ENCODE measurements around the gene RNF157.

RNF157 gene

DNA sequence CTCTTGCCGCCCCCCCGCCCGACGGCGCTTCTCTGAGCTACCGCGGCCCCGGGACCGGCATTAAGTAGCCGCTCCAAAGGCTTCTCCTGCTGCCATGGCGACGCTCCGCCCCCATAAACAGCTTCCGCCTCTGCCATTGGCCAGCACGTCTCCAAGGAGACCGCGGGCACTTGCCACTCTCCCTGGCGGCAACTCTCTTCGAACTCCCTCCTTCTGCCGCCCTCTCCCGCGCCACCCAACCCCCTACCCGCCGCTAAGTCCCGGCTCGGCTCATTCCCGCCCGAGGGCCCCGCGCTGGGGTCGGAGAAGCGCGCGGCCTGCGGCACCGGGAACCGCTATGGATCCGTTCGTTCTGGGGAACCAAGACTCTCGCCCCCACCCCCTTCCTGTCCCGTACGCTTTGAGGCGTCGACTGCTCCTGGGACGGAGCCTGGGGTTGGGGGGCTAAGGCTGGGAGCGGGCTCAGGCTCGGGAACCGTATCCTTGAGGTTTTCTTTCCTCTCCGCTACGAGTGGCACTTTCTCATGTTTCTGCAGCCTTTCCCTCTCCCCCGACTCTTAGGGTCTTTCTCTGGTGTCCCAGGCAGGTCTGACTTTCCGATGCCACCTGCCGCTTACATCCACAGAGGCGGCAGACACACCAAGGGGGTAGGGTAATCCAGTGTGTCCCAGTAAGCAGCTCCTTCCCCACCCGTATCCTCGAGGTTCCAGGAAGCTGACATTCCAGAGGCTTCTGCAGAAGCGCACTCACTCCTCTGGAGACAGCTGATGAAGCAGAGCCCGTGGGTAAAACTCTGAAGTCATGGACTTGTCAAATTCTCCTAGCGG is 98.9 kb downstream of the RNF157 start, which contains the start of gene FOXJ1 (continued):
- no peak for TF ChIP-seq ZNF768 (tag by site-specific recombination; IDR thresholded peaks at IDR 0.05)
- peak; percentile 87 for TF ChIP-seq ZNF501 (tag by site-specific recombination; IDR thresholded peaks at IDR 0.05)
- no peak for TF ChIP-seq ZNF274 (IDR thresholded peaks at IDR 0.05; ENCODE audit: low read length)
- TF ChIP-seq ZNF274 (tag by site-specific recombination; IDR thresholded peaks at IDR 0.05; ENCODE audit: borderline replicate concordance) = no peak
- peak; percentile 89 for TF ChIP-seq PRDM1 (tag by site-specific recombination; IDR thresholded peaks at IDR 0.05)
- TF ChIP-seq ZNF777 (tag by site-specific recombination; IDR thresholded peaks at IDR 0.05; ENCODE audit: borderline replicate concordance) = peak; percentile 6; the same call in 1 of the 2 replicates
- TF ChIP-seq, protein P1, sequence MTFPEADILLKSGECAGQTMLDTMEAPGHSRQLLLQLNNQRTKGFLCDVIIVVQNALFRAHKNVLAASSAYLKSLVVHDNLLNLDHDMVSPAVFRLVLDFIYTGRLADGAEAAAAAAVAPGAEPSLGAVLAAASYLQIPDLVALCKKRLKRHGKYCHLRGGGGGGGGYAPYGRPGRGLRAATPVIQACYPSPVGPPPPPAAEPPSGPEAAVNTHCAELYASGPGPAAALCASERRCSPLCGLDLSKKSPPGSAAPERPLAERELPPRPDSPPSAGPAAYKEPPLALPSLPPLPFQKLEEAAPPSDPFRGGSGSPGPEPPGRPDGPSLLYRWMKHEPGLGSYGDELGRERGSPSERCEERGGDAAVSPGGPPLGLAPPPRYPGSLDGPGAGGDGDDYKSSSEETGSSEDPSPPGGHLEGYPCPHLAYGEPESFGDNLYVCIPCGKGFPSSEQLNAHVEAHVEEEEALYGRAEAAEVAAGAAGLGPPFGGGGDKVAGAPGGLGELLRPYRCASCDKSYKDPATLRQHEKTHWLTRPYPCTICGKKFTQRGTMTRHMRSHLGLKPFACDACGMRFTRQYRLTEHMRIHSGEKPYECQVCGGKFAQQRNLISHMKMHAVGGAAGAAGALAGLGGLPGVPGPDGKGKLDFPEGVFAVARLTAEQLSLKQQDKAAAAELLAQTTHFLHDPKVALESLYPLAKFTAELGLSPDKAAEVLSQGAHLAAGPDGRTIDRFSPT (tag by site-specific recombination; IDR thresholded peaks at IDR 0.05) = peak; percentile 79
- TF ChIP-seq, protein P2, sequence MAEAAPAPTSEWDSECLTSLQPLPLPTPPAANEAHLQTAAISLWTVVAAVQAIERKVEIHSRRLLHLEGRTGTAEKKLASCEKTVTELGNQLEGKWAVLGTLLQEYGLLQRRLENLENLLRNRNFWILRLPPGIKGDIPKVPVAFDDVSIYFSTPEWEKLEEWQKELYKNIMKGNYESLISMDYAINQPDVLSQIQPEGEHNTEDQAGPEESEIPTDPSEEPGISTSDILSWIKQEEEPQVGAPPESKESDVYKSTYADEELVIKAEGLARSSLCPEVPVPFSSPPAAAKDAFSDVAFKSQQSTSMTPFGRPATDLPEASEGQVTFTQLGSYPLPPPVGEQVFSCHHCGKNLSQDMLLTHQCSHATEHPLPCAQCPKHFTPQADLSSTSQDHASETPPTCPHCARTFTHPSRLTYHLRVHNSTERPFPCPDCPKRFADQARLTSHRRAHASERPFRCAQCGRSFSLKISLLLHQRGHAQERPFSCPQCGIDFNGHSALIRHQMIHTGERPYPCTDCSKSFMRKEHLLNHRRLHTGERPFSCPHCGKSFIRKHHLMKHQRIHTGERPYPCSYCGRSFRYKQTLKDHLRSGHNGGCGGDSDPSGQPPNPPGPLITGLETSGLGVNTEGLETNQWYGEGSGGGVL (tag by site-specific recombination; IDR thresholded peaks at IDR 0.05) = peak; percentile 91
- TF ChIP-seq ZNF174 (tag by site-specific recombination; IDR thresholded peaks at IDR 0.05) = no peak
- peak; percentile 88 for TF ChIP-seq SP2 (tag by site-specific recombination; IDR thresholded peaks at IDR 0.05)
- peak; percentile 49 for TF ChIP-seq ZFHX2 (tag by site-specific recombination; conservative IDR thresholded peaks at IDR 0.05)

- TF ChIP-seq ZBTB7A (tag by site-specific recombination; IDR thresholded peaks at IDR 0.05; ENCODE audit: low read depth) (no peak), ZFP41 (tag by site-specific recombination; IDR thresholded peaks at IDR 0.05; ENCODE audit: borderline replicate concordance) (no peak), ZNF777 (tag by site-specific recombination; IDR thresholded peaks at IDR 0.05; ENCODE audit: borderline replicate concordance) (0 out of 2 replicates have a peak, but pooled peaks have one; percentile 47), ZFP69B (tag by site-specific recombination; IDR thresholded peaks at IDR 0.05) (peak; percentile 74; the same call in 1 of the 2 replicates), ZNF692 (tag by site-specific recombination; IDR thresholded peaks at IDR 0.05) (peak; percentile 38; the same call in 1 of the 2 replicates), GLIS2 (tag by site-specific recombination; IDR thresholded peaks at IDR 0.05) (peak; percentile 50), ZNF350 (tag by site-specific recombination; IDR thresholded peaks at IDR 0.05) (no peak), ZNF202 (tag by site-specific recombination; IDR thresholded peaks at IDR 0.05; ENCODE audit: borderline replicate concordance) (no peak)
- TF ChIP-seq, protein P1 (tag by site-specific recombination; IDR thresholded peaks at IDR 0.05) = no peak
- TF ChIP-seq, protein P3, sequence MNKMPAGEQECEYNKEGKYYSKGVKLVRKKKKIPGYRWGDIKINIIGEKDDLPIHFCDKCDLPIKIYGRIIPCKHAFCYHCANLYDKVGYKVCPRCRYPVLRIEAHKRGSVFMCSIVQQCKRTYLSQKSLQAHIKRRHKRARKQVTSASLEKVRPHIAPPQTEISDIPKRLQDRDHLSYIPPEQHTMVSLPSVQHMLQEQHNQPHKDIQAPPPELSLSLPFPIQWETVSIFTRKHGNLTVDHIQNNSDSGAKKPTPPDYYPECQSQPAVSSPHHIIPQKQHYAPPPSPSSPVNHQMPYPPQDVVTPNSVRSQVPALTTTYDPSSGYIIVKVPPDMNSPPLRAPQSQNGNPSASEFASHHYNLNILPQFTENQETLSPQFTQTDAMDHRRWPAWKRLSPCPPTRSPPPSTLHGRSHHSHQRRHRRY (tag by site-specific recombination; IDR thresholded peaks at IDR 0.05) = no peak
- Histone ChIP-seq H3K4me1 (ENCODE audit: control insufficient read depth, insufficient read depth, low read length) (peaks cover 9% of the 10 kb centered on the region), H3K9me3 (ENCODE audit: control insufficient read depth, insufficient read depth, low read depth, low read length) (no peaks in the 10 kb centered on the region), H3K36me3 (ENCODE audit: control insufficient read depth in 2 of 2, insufficient read depth in 1 of 2, low read length in 2 of 2) (peaks cover 0 to 10% of the 10 kb centered on the region in 2 experiments; a peak in 1 of 3 replicates), H3K27ac (ENCODE audit: extremely low read depth, low read depth, low read length) (no peak overlapping the region), H3K4me3 (ENCODE audit: low read depth, low read length) (peak overlapping the region; percentile 13; the same call in 1 of the 2 replicates)
- POLR2A ChIA-PET = interaction anchor here (0.7 to 0.9 kb wide), 2 partner anchors 8 to 134 kb away, joined by 3 to 4 read pairs; no protein-coding TSS in a partner anchor
- CTCF ChIA-PET = interaction anchor here (0.6 to 4.3 kb wide), 2 partner anchors 10 to 15 kb away, joined by 4 to 38 read pairs; no protein-coding TSS in a partner anchor
Observed at GRCh38 chr17:76140661-76141211, 99.6 kb downstream of the RNF157 start.

Data from HEK293 (cell line).